GM12878 (cell line): ENCODE results near the gene CTSS. TPM values are rescaled to one million over a fixed set of nuclear protein-coding genes. Genes with fewer than 3 reads are reported as not detected.
A peak's percentile ranks its signal among the peaks of the same experiment; 100 is the strongest.

ENCODE experiments used
- ATAC-seq: fragments of 200-7000 bp; cut with Tn5 transposase; 3 replicates; pipeline ENCODE4 v1.9.1; 2020; ENCODE audit warnings: mild to moderate bottlenecking, moderate library complexity
- BruUV-seq: library from RNA; stranded (reverse); fragments of 400-500 nt; replicated peaks from 2 replicates; lab custom pipeline; 2021; lab: Mats Ljungman, UMichigan
- CTCF ChIA-PET: fragments of 300-600 bp; sonication (Branson Sonifier 250); formaldehyde crosslinking; extraction: SDS; loops from one replicate; lab custom pipeline; 2021; ENCODE audit warnings: inconsistent platforms; lab: Yijun Ruan, JAX
- POLR2A ChIA-PET: fragments of 350-600 bp; formaldehyde crosslinking; extraction: SDS; loops from one replicate; lab custom pipeline; 2021; ENCODE audit warnings: inconsistent platforms; lab: Charles Lee
- RAD21 ChIA-PET: fragments of 300-600 bp; sonication (Branson Sonifier 250); formaldehyde crosslinking; loops from one replicate; lab custom pipeline; 2023; ENCODE audit warnings: antibody characterized with exemption; ENCODE audit not compliant: unreplicated experiment; lab: Charles Lee
- SMC1A ChIA-PET: fragments of 300-600 bp; sonication (Branson Sonifier 250); formaldehyde crosslinking; loops from one replicate; lab custom pipeline; 2023; ENCODE audit not compliant: unreplicated experiment, uncharacterized antibody; lab: Charles Lee
- DNase-seq: peaks from one replicate; pipeline ENCODE4 v3.0.0-alpha.2; 2011; ENCODE audit warnings: low read depth, low spot score
- FAIRE-seq: peaks from 3 replicates; lab custom pipeline; 2011; peaks lifted over from hg19 to GRCh38; lab: Jason Lieb, UNC
- H2AFZ ChIP-seq: 2 replicates; pipeline ENCODE4 v1.6.0; 2011; ENCODE audit warnings: low read depth, low read length, control low read depth; ENCODE audit not compliant: control insufficient read depth
- H3K27ac ChIP-seq: 2 replicates; pipeline ENCODE4 v1.5.1; 2011; ENCODE audit warnings: control low read depth; ENCODE audit not compliant: control insufficient read depth, insufficient read depth
- H3K27me3 ChIP-seq, 2 experiments: replicated peaks in 1 of 2; 2 replicates each; pipeline versions ENCODE4 v1.6.0 to v1.6.1; 2011; ENCODE audit warnings: low read length in 1 of 2; ENCODE audit not compliant: control insufficient read depth in 2 of 2, insufficient read depth in 2 of 2
- H3K36me3 ChIP-seq, 2 experiments: 2 replicates each; pipeline ENCODE4 v1.5.1; 2011; ENCODE audit warnings: low read length in 1 of 2; ENCODE audit not compliant: control insufficient read depth in 2 of 2, insufficient read depth in 2 of 2
- H3K4me1 ChIP-seq: 2 replicates; pipeline ENCODE4 v1.6.1; 2011; ENCODE audit warnings: mild to moderate bottlenecking, low read length, moderate library complexity, mixed read lengths; ENCODE audit not compliant: control insufficient read depth, insufficient read depth
- H3K4me2 ChIP-seq: 2 replicates; pipeline ENCODE4 v1.6.0; 2011; ENCODE audit warnings: control low read depth; ENCODE audit not compliant: control insufficient read depth, insufficient read depth
- H3K4me3 ChIP-seq: fragments of 200-600 bp; sonication (generic); 2 replicates; pipeline ENCODE4 v1.5.1; 2016
- H3K79me2 ChIP-seq: 2 replicates; pipeline ENCODE4 v1.6.0; 2011; ENCODE audit warnings: low read length; ENCODE audit not compliant: control insufficient read depth, insufficient read depth
- H3K9ac ChIP-seq: 2 replicates; pipeline ENCODE4 v1.8.0; 2011; ENCODE audit warnings: low read length, control low read depth, mixed read lengths; ENCODE audit not compliant: control insufficient read depth, insufficient read depth
- H3K9me3 ChIP-seq: replicated peaks from 3 replicates; pipeline ENCODE4 v1.5.1; 2011; ENCODE audit warnings: mild to moderate bottlenecking, low read length; ENCODE audit not compliant: control insufficient read depth, insufficient read depth
- H4K20me1 ChIP-seq: 2 replicates; pipeline ENCODE4 v1.6.0; 2011; ENCODE audit not compliant: control insufficient read depth, insufficient read depth
- E2F4 ChIP-seq: IDR thresholded peaks from 2 replicates; pipeline ENCODE4 v1.6.1; 2012; ENCODE audit warnings: low read depth, low read length, improper control_type of control experiment
- FOS ChIP-seq: IDR thresholded peaks from 3 replicates; pipeline ENCODE4 v1.6.1; 2011; ENCODE audit warnings: borderline replicate concordance; ENCODE audit not compliant: insufficient read length; ENCODE audit errors: extremely low read depth
- HCFC1 ChIP-seq: fragments of 150-350 bp; IDR thresholded peaks from 2 replicates; pipeline ENCODE4 v1.6.1; 2014; ENCODE audit warnings: low read length
- IKZF2 ChIP-seq, 2 experiments: fragments of 450-650 bp; IDR thresholded peaks; 2 replicates each; pipeline ENCODE4 v1.6.1; 2017; ENCODE audit warnings: mild to moderate bottlenecking in 2 of 2, moderate library complexity in 2 of 2
- IRF3 ChIP-seq: fragments of 450-650 bp; IDR thresholded peaks from 2 replicates; pipeline ENCODE4 v1.6.1; 2014; ENCODE audit warnings: mild to moderate bottlenecking
- JUNB ChIP-seq: IDR thresholded peaks from 2 replicates; pipeline ENCODE4 v1.6.1; 2016; ENCODE audit warnings: antibody characterized with exemption, mild to moderate bottlenecking
- JUND ChIP-seq: IDR thresholded peaks from 2 replicates; pipeline ENCODE4 v1.6.1; 2012; ENCODE audit warnings: low read depth, mild to moderate bottlenecking, low read length, improper control_type of control experiment, moderate library complexity
- KLF5 ChIP-seq: fragments of 450-650 bp; IDR thresholded peaks from 2 replicates; pipeline ENCODE4 v1.6.1; 2014; ENCODE audit warnings: mild to moderate bottlenecking; ENCODE audit not compliant: partially characterized antibody
- MAX ChIP-seq: IDR thresholded peaks from 2 replicates; pipeline ENCODE4 v1.6.1; 2012; ENCODE audit warnings: low read depth, low read length, improper control_type of control experiment
- MEF2A ChIP-seq: IDR thresholded peaks from 2 replicates; pipeline ENCODE4 v1.6.1; 2011; ENCODE audit warnings: low read depth, mild to moderate bottlenecking, low read length, moderate library complexity; ENCODE audit not compliant: insufficient read depth
- SP1 ChIP-seq: IDR thresholded peaks from one replicate; pipeline ENCODE4 v1.6.1; 2011; ENCODE audit warnings: low read depth, low read length
- SREBF1 ChIP-seq: IDR thresholded peaks from 2 replicates; pipeline ENCODE4 v1.6.1; 2012; ENCODE audit warnings: mild to moderate bottlenecking, low read length
- TCF12 ChIP-seq: IDR thresholded peaks from 2 replicates; pipeline ENCODE4 v1.6.1; 2011; ENCODE audit warnings: low read depth, mild to moderate bottlenecking, low read length
- TCF7 ChIP-seq: IDR thresholded peaks from 2 replicates; pipeline ENCODE4 v1.6.1; 2014; ENCODE audit warnings: antibody characterized with exemption, borderline replicate concordance
- ZNF274 ChIP-seq: IDR thresholded peaks from one replicate; pipeline ENCODE4 v1.8.0; 2011; ENCODE audit not compliant: insufficient read length, insufficient read depth
- WGBS: methylation state at CpG from one replicate; pipeline ENCODE4 v1.1.6; 2016; ENCODE audit warnings: low lambda C conversion rate; ENCODE audit not compliant: insufficient replicate concordance, insufficient coverage; ENCODE audit errors: missing lambda C conversion rate; 5-methylcytosine and 5-hydroxymethylcytosine counted together
- in situ Hi-C: fragments of 300-500 bp; cut with MboI; formaldehyde crosslinking; loops from 9 replicates; pipeline ENCODE4 v1.14.3; 2018; ENCODE audit warnings: mixed read lengths
- intact Hi-C: fragments of 100-400 bp; cut with micrococcal nuclease; formaldehyde crosslinking; loops from one replicate; pipeline ENCODE4 v1.14.2; 2022; ENCODE audit not compliant: unreplicated experiment
- polyA plus RNA-seq, 11 experiments: library from polyadenylated mRNA; depleted of rRNA in 4 of 11; unstranded in 6 of 11; stranded (reverse) in 5 of 11; fragments of >200 nt; fragmentation: Nextera tagmentation in 4 of 11; fragmentation: Illumina TruSeq in 1 of 11; extraction: Ambion mirVana in 4 of 11; extraction: Trizol in 1 of 11; gene quantifications; 1 replicate in 1 of 11; 2 replicates in 10 of 11; pipeline versions ENCODE4 v1.2.1 to v1.2.3, GENCODE V29; 2011 to 2016; ENCODE audit warnings: inconsistent platforms in 2 of 11, missing spikeins in 2 of 11, low read depth in 1 of 11
- total RNA-seq, 4 experiments: library from RNA; depleted of rRNA in 3 of 4; stranded (reverse); fragments of >200 nt in 3 of 4; fragmentation: Illumina TruSeq in 1 of 4; extraction: Trizol in 1 of 4; gene quantifications; 2 replicates each; pipeline versions ENCODE4 v1.2.1 to v1.2.3, GENCODE V29; 2013 to 2021

The CTSS gene
- total and polyA plus RNA-seq, 10 of the 15 experiments (the other 5 are each of a cell fraction or from before 2014, with no cell fraction given), result 32.8 to 174 (median 60.9) TPM

GRCh38 chr1:150763018-150763417 lies 2.6 kb downstream of the CTSS start (continued):
- TF ChIP-seq ZNF274 (no peak), MAX (no peak), SREBF1 (no peak), IRF3 (no peak), HCFC1 (no peak)

- ATAC-seq (no peak), DNase-seq (no peak), FAIRE-seq (no peak)
- Histone ChIP-seq H3K4me1 (peaks cover 9% of the 10 kb centered on the region), H3K27me3 (no peaks in the 10 kb centered on the region), H2AFZ (no peak overlapping the region), H3K4me3 (peak overlapping the region; percentile 21), H3K9me3 (peaks cover 5% of the 10 kb centered on the region; the same call in 2 of the 3 replicates), H3K36me3 (peaks cover 0 to 11% of the 10 kb centered on the region in 2 experiments; a peak in 3 of 4 replicates), H3K79me2 (peaks cover 44% of the 10 kb centered on the region), H3K4me2 (peak overlapping the region; percentile 66), H3K27ac (no peak overlapping the region), H3K9ac (no peak overlapping the region), H4K20me1 (no peaks in the 10 kb centered on the region; the same call in 1 of the 2 replicates)
- CTCF ChIA-PET, result no interaction called here
- TF ChIP-seq ZNF274, result no peak
- TF ChIP-seq TCF12, result no peak
- no peak for TF ChIP-seq JUND
- TF ChIP-seq FOS, result no peak
- no peak for TF ChIP-seq SP1
- no peak for TF ChIP-seq JUNB
- TF ChIP-seq KLF5, result no peak
- no peak for TF ChIP-seq TCF7
- TF ChIP-seq MEF2A, result no peak
- no peak for TF ChIP-seq E2F4
- TF ChIP-seq IKZF2 (IDR thresholded peaks at IDR 0.05), result no peak
- intact Hi-C loops (loop anchor here (5.0 to 10.0 kb wide), 5 partner anchors 50 to 212 kb away; partner anchors contain the start of genes ARNT, CERS2 and ENSA), in situ Hi-C loops (no loop called here)
- BruUV-seq, result no TSS peak
- POLR2A ChIA-PET, result no interaction called here
- RAD21 ChIA-PET, result no interaction called here
- SMC1A ChIA-PET, result interaction anchor here (0.9 to 2.0 kb wide), 3 partner anchors 10 to 112 kb away, joined by 3 to 5 read pairs (median 4); no protein-coding TSS in a partner anchor
- 66% methylated on average over 2 of the region's 2 CpGs for whole genome bisulfite sequencing
Observed at GRCh38 chr1:150762552-150762951, 3.0 kb downstream of the CTSS start.
